Measurements from ENCODE around the gene RAB1B. TPM values are rescaled to one million over a fixed set of nuclear protein-coding genes. Genes with fewer than 3 reads are reported as not detected.

RAB1B gene
- total and polyA plus RNA-seq, 4 donors: 40.4 to 83.0 (median 51.3) TPM

- Histone ChIP-seq H3K27me3 (ENCODE audit: control insufficient read depth in 4 of 4, insufficient read depth in 4 of 4, low read length in 3 of 4) (no peaks in the 10 kb centered on the region), H3K27ac (ENCODE audit: low read depth in 1 of 2, low read length in 2 of 2) (peak overlapping the region in 1 of 2 donors; percentile 3), H3K4me1 (ENCODE audit: control insufficient read depth in 4 of 4, insufficient read depth in 4 of 4, low read length in 3 of 4) (peaks cover 0 to 3% (median 0%) of the 10 kb centered on the region in 4 donors), H3K4me3 (ENCODE audit: low read depth in 1 of 3, low read length in 3 of 3) (no peak overlapping the region), H3K9ac (ENCODE audit: low read depth in 1 of 2, low read length in 2 of 2) (no peak overlapping the region), H3K36me3 (ENCODE audit: control insufficient read depth in 4 of 4, insufficient read depth in 3 of 4, low read depth in 1 of 4, low read length in 3 of 4) (peaks cover 0 to 7% (median 3%) of the 10 kb centered on the region in 4 donors), H3K9me3 (ENCODE audit: control insufficient read depth in 4 of 4, low read length in 3 of 4) (no peaks in the 10 kb centered on the region)
- 27% methylated on average over 21 of the region's 21 CpGs for WGBS
- TF ChIP-seq TAF1 (conservative IDR thresholded peaks at IDR 0.05) (no peak), JUND (IDR thresholded peaks at IDR 0.05) (no peak), CTCF (IDR thresholded peaks at IDR 0.05; ENCODE audit: low read depth, low read length, missing input control) (peak; percentile 100), HNF4A (conservative IDR thresholded peaks at IDR 0.05) (peak in 1 of 2 donors; percentile 40), MAX (IDR thresholded peaks at IDR 0.05) (no peak), RAD21 (IDR thresholded peaks at IDR 0.05) (peak; percentile 95 to 97), RXRA (IDR thresholded peaks at IDR 0.05) (peak; percentile 26 to 52), EGR1 (IDR thresholded peaks at IDR 0.05; ENCODE audit: low read depth in 2 of 2) (no peak), GABPA (IDR thresholded peaks at IDR 0.05 in 1 of 2, conservative IDR thresholded peaks at IDR 0.05 in 1 of 2) (no peak), REST (IDR thresholded peaks at IDR 0.05) (peak; percentile 46), FOXA2 (IDR thresholded peaks at IDR 0.05) (no peak), ATF3 (IDR thresholded peaks at IDR 0.05) (peak; percentile 70), SP1 (IDR thresholded peaks at IDR 0.05) (peak; percentile 29)
- peak; percentile 89 for DNase-seq (ENCODE audit: low spot score)
Observed at GRCh38 chr11:66222358-66223149, 45.9 kb upstream of the RAB1B start.

GRCh38 chr11:66224226-66224855 lies 44.1 kb upstream of the RAB1B start:
- DNase-seq (ENCODE audit: low spot score): no peak
- Histone ChIP-seq H3K4me3 (ENCODE audit: low read depth in 1 of 3, low read length in 3 of 3) (no peak overlapping the region), H3K9me3 (ENCODE audit: control insufficient read depth in 4 of 4, low read length in 3 of 4) (no peaks in the 10 kb centered on the region), H3K27me3 (ENCODE audit: control insufficient read depth in 4 of 4, insufficient read depth in 4 of 4, low read length in 3 of 4) (no peaks in the 10 kb centered on the region), H3K36me3 (ENCODE audit: control insufficient read depth in 4 of 4, insufficient read depth in 3 of 4, low read depth in 1 of 4, low read length in 3 of 4) (peaks cover 0 to 10% (median under 1%) of the 10 kb centered on the region in 4 donors), H3K4me1 (ENCODE audit: control insufficient read depth in 4 of 4, insufficient read depth in 4 of 4, low read length in 3 of 4) (peaks cover 0 to 3% (median 0%) of the 10 kb centered on the region in 4 donors), H3K9ac (ENCODE audit: low read depth in 1 of 2, low read length in 2 of 2) (no peak overlapping the region), H3K27ac (ENCODE audit: low read depth in 1 of 2, low read length in 2 of 2) (no peak overlapping the region)
- 98% methylated on average over 10 of the region's 10 CpGs for WGBS
- TF ChIP-seq SP1 (IDR thresholded peaks at IDR 0.05): no peak
- no peak for TF ChIP-seq RAD21 (IDR thresholded peaks at IDR 0.05)
- TF ChIP-seq REST (IDR thresholded peaks at IDR 0.05): no peak
- TF ChIP-seq JUND (IDR thresholded peaks at IDR 0.05): no peak
- no peak for TF ChIP-seq ZBTB33 (IDR thresholded peaks at IDR 0.05)
- no peak for TF ChIP-seq EGR1 (IDR thresholded peaks at IDR 0.05; ENCODE audit: low read depth in 2 of 2)
- no peak for TF ChIP-seq TAF1 (conservative IDR thresholded peaks at IDR 0.05)
- no peak for TF ChIP-seq RXRA (IDR thresholded peaks at IDR 0.05)
- TF ChIP-seq FOXA2 (IDR thresholded peaks at IDR 0.05): no peak
- TF ChIP-seq YY1 (IDR thresholded peaks at IDR 0.05): no peak
- no peak for TF ChIP-seq MAX (IDR thresholded peaks at IDR 0.05)
